HG03442 (cell line): ENCODE results near the gene BRSK2.
"Not testable (repeated sequence)": the region's sequence is repeated elsewhere in the genome, so short reads cannot be mapped to it uniquely, and the experiment has no call there.

Source experiments
- ATAC-seq: cut with Tn5 transposase; IDR thresholded peaks from one replicate; pipeline ENCODE4 v1.9.1; 2021; ENCODE audit warnings: mild to moderate bottlenecking, moderate library complexity; ENCODE audit not compliant: unreplicated experiment

The BRSK2 gene

DNA sequence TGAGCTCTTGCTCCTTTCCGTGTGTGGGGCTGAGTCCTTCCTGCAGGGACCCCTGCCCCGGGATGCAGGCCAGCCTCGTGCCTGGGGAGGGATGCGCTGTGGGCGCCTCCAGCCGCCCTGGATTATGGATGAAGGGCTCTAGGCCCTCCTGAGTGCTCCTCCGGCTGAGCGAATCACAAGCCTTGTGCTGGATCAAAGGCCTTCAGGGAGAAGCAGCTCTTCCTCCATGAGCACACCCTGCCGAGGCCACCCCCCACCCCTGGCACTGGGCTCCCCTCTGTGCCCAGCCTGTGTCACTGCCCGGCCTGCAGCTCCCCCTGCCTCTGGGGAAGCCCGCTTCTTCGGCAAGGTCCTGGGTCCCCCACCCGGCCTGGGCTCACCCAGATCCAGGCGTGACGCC is 43.8 kb downstream of the BRSK2 start:
- no peak for ATAC-seq

DNA sequence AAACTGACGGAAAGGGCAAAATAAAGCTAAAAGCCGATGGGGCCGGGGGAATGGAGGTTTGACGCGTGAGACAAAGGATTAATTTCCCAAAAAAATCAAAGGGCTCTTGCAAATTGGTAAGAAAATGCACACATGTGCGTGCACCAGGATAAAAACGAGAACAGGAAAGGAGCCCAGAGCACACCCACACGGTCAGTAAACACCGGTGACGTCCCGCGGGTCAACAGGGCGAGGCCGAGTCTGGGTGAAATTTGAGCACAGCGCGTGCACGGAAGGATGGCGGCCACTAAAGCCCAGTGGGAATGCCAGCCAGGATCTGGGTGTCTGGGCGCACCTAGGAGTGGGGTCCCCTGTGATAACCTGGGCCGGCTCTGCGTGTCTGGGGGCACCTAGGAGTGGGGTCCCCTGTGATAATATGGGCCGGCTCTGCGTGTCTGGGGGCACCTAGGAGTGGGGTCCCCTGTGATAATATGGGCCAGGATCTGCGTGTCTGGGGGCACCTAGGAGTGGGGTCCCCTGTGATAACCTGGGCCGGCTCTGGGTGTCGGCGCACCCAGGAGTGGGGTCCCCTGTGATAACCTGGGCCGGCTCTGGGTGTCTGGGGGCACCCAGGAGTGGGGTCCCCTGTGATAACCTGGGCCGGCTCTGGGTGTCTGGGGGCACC is 44.4 kb downstream of the BRSK2 start:
- ATAC-seq: no peak

DNA sequence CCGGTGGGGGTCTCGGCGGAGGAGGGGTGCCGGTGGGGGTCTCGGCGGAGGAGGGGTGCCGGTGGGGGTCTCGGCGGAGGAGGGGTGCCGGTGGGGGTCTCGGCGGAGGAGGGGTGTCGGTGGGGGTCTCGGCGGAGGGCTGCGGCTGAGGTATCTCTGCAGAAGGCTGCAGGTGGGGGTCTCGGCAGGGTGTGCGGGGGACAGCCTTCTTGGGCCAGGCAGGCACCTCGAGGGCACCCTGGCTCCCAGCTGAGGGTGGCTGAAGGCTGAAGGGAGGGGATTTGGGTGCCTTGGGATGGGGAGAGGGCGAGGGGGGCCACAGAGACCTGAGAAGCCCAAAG is 45.7 kb downstream of the BRSK2 start:
- ATAC-seq: not testable (repeated sequence)

DNA sequence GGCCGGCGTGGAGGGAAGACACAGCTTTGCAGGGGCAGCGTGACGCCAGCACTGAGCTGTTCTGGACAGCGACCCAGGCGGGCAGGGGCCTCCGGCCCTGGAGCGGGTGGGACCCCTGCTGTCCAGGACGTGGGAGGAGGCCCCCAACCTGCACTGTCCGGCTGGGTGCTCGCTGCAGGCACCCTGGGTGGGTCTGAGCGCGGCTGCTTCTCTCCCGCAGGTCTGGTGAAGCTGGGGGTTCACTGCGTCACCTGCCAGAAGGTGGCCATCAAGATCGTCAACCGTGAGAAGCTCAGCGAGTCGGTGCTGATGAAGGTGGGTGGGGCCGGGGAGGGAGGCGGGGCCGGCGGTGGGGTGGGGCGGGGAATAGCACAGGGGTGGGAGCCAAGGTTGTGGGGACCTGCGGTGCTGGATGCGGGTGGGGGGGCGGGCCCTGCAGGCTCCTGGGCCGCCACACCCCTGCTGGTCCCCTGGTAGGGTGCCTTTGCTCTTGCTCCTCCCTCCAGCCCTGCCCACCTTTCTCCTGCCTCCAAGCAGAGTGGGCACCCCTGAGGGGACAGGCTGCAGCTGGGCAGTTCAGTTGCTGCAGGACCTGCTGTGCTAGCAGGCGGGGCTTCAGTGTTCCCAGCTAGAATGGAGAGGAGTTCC is 46.2 kb downstream of the BRSK2 start:
- no peak for ATAC-seq

DNA sequence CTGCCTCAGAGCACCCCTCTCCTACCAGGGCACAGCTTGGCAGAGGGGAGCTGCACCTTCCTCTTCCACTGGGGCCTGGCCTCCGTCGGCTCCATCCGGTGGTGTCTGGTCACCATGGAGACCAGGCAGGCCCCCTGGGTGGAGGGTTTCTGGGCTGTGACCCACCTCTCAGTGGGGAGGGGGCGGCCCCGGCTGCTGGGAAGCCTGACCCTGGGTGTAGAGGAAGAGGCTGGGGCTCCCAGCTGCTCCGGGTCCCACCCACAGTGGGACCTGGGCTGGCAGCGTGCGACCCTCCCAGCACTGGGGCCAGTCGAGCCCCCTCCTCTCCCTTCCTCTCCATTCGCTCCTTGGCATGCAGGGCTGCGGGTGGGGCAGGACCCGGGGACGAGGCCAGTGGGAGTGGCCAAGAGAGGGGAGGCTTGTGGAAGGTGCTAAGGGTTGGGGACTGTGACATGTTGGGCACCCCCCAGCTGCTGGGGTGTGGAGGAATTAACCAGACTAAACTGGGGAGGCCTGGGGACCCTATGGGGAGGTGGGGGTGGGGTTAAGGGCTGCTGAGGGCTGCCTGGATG is 46.8 kb downstream of the BRSK2 start:
- ATAC-seq: no peak

DNA sequence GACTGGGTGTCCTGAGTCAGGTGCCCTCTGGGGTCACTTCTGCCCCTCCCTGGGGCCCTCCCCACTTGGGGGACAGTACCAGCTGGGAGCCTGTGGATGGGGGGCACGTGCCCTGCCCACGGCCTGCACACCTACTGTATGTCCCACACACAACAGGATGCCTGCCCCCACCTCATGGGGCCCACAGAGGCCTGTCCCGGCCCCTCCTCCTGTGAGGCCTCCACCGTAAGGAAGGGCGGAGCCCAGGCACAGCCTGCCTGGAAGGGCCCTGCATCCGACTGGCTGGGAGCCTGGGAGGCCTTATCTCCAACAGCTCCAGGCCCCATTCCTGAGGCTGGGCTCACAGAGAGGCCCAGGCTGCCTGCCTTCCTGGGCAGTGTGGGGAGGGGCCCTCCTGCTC is 47.8 kb downstream of the BRSK2 start:
- ATAC-seq: no peak

DNA sequence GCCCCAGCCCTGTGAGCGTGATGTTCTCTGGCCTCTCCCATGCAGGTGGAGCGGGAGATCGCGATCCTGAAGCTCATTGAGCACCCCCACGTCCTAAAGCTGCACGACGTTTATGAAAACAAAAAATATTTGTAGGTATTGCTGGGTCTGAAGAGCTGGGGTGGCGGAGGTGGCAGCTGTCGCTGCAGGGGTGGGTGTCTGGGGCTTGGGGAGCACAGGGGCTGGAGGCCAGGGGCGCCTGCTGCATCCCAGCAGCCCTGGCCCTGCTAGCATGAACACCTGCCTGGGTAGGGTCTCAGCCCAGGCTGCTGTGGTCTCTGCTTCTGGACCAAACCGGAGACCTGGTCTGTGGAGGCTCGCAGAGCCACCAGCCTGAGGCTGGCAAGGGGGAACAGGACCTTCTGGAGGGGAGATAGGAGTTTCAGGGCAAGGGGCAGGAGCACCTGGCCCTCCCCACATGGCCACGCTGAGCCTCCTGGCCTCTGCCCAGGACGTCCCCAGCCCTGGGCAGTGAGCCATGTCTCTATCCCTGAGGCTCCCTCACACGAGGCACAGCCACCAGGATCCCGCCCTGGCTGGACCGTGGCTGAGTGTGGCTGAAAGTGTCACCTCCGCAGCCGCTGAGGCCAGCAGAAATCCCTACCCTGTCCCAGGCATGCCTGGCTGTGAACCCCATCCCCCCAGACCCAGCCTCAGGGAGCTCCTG is 48.7 kb downstream of the BRSK2 start:
- no peak for ATAC-seq

DNA sequence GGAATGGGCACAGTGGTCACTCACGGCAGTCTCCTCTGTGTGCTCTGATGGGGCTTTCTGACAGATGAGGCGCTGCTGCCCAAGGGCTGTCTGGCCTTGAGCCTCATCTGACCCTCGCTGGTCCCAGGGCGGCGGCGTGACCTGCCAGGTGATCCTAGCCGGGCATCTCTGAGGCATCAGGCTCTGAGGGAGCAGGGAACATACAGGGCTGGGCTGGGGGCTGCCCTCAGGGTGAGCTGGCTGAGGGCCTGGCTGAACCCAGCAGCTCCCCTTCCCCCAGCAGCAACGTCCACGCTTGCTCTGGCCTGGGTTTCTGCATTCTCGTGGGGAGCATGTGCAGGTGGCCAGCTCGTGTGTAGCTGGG is 49.2 kb downstream of the BRSK2 start:
- no peak for ATAC-seq

DNA sequence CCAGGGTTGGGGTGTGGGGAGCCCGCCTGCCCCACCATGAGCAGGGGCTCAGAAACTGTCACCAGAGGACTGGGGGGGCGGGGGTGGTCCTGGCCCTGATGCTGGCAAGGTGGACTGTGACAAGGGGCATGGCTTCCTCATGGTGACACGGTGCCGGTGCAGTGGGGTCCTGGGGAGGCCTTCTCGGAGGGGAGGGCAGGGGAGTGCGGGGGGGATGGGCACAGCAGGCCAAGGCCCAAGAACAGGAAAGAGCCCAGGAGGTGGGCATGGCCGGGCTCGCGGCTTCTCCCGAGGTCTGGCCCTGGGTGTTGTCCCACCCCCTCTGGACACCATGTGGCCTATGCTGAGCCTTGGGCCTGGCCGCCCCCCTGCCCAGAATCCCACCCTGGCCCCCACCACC is 49.6 kb downstream of the BRSK2 start:
- ATAC-seq: no peak

DNA sequence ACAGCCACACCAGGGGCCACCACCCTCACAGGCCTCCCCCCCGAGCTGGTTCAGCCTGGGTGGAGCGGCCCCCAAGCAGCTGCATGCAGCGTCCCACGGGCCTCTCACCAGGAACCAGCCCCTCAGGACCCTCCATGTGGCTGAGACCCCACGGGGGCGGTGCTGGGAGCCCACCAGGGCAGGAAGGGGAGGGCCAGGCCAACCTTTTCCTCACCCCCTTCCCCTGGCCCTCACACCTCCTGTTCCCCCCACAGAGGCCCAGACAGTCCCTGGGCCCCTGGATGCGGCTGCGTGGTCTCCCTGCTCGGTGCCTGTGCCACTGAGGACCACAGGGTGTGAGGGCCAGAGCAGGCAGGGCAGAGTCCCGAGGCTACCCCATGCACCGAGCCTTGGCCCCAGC is 50.3 kb downstream of the BRSK2 start:
- ATAC-seq: no peak

DNA sequence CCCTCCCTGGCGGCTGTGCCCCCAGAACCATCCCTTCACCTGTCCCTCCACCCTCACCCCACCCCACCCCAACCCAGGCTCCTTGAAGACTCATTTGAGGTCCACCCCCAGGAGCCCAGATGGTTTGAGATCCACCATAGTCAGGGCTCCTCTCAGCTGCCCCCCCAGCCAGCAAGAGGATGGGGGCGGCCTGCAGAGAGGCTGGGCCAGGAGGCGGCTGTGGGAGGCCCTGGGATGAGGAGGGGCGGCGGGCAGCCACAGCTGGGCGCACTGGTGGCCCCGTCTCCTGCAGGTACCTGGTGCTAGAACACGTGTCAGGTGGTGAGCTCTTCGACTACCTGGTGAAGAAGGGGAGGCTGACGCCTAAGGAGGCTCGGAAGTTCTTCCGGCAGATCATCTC is 50.8 kb downstream of the BRSK2 start:
- no peak for ATAC-seq

DNA sequence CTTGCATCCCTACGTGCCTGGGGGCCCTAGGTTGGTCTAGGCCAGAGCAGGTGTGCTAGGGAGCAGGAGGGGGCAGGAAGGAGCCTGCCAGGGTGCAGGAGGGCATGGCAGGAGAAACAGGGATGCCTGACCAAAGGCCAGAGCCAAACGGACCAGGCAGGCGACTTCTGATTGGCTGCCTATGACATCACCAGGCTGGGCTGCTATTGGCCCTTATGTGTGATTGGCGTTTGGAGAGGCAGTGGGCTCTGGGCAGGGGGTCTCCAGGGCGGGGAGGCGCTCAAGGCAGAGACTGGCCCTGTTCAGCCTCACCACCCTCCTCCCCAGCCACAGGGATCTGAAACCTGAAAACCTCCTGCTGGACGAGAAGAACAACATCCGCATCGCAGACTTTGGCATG is 52.4 kb downstream of the BRSK2 start:
- no peak for ATAC-seq

DNA sequence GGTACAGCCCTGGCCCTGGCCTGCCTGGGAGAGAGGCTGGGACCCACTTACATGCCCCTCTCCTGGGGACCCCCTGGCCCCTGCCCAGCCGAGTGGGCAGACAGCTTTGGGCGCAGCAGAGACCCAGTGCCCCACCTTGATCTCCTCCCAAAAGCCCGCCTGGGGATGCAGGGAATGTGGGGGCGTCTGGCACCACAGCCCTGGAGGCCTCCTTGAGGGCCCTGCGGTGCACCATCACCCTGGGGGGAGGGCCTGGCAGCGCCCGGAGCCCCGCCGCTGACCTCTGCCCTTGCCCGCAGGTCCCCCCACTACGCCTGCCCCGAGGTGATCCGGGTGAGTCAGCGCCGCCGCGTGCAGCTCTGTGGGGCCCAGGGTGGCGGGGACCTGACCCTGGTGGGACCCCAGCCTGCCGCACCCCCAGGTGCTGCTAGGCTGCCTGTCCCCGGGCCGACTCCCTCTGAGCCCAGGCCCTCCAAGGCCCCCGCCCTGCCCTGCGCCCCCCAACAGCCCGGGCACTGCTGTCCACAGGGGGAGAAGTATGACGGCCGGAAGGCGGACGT is 53.2 kb downstream of the BRSK2 start:
- no peak for ATAC-seq

DNA sequence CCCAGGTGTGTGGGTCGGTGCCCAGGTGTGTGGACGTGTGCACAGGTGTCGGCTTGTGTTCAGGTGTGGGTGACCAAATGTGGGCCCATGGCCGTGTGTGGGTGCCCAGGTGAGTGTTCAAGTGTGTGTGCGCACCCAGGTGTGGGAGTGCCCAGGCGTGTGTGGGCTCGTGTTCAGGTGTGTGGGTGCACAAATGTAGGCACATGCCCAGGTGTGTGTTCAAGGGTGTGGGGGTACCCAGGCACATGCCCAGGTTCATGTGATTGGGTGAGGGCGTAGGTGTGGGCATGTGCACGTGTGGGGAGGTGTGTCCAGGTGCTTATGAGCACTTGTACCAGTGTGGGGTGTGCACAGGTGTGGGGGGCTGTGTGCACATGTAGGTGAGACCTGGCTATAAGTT is 54.0 kb downstream of the BRSK2 start:
- ATAC-seq: no peak

DNA sequence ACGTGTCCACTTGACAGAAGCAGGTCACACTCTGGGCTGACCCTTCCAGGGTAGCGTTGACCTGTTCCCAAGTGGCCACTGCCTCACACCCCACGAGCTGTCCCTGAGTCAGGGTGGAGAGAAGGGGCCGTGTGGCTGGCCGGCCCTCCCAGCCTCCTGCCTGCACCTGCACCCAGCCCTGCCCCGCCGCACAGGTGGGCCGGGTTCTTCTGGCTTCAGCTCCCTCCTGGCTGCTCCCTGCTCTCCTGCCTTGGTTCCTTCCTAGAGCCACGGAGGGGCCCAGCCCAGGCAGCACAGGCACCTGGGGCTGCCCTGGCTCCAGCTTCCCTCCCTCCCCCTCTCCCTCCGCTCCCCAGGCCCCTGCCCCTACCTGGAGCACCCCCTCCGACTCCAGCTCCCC is 54.6 kb downstream of the BRSK2 start:
- no peak for ATAC-seq

DNA sequence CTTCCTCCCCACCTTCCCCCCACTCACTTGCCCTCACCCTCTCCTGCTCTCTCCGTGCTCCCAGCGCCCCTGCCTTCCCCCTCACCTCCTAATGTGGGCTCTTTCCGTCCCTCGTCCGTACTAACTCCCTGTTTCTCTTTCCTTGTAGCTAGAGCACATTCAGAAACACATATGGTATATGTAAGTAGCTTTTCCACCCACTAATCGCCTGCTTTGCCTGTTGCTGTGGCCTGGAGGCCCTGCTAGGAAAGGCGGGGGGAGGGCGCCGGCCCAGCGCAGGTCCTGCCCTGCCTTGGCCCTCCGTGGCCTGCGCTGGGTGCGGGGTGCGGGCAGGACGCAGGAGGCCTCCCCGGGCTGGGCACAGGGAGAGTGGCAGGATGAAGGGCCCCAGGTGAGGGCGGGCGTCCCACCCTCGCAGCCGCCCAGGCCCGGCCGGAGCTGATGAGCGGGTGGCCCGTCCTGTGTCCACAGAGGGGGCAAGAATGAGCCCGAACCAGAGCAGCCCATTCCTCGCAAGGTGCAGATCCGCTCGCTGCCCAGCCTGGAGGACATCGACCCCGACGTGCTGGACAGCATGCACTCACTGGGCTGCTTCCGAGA is 55.2 kb downstream of the BRSK2 start:
- ATAC-seq: no peak

DNA sequence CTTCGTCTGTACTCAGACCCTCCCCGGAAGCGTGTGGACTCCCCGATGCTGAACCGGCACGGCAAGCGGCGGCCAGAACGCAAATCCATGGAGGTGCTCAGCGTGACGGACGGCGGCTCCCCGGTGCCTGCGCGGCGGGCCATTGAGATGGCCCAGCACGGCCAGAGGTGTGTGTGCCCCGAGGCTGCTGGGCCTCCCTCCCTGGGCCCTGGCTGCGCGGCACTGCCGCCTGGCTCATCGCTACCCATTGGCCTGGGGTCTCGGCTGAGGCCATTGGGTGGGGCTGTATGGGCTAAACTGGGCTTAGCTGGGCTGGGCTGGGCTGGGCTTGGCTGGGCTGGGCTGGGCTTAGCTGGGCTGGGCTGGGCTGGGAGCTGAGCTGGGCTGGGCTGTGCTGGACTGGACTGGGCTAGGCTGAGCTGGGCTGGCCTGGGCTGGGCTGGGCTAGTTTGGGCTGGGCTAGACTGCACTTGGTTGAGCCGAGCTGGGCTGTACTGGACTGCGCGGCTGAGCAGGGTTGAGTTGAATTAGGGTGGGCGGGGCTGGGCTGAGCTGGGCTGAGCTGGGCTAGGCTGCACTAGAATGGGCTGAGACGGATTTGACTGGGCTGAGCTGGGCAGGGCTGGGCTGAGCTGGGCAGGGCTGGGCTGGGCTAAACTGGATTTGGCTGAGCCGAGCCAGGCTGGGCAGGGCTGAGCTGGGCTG is 56.2 kb downstream of the BRSK2 start:
- ATAC-seq: no peak

DNA sequence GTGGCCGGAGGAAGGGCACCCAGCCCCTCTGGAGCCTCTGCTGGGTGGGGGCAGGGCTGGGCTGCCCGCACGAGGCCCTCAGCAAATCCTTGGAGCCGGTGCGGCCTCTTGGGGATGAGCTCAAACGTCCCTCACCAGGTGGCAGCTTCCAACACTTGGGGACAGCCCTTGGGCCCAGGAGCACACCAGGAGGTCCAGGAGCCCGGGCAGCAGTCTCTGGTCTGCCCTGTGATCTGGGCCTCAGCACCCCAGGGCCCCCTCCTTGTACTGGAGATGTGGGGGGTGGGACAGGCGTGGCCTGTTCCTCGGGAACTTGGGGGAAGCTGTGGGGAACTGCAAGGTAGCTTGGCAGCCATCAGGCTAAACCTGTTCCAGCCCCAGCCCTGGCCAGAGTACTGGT is 56.9 kb downstream of the BRSK2 start:
- ATAC-seq: no peak

DNA sequence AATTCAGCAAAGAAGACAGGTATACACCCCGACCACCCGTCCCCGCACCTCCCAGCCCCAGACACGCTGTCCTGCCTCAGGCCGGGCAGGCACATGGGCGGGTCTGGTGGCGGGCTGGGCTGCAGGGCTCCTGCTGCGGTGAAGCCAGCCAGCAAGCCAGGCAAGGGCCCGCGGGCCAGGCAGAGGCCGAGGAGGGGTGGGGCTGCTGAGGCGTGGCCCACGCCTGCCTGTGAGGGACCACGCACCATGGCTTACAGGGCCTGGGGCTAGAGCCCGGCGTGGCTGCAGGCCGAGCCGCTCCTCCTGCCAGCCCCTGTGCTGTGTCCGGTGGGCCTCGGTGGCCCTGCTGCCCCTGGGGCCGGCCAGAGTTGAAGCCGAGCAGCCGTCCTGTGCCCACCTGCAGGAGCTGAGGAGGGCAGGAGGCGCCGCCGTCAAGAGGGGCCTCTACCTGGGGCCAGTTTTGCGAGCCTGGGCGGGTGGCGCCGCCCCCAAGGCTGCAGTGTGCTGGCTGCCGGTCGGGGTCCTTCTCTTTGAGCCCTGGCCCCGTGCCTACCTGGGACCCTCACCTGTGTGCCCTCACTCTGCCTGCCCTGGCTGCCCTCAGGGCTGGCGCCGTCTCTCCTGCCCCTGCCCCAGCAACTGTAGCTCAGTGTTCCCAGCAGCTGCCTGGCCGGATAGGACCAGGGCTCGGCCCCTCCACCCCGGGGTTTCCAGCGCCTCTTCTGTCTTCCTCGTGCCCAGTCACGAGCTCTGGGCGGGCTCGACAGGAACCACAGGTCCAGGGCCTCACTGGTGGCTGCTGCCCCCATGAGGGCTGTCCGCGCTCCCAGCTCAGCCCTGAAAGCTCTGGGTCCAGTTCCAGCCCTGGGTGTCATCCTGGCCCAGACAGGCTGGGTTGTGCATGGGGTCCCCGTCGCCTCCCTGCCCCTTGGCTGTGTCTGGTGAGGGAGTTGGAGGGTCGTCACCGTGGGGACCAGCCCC is 58.4 kb downstream of the BRSK2 start:
- no peak for ATAC-seq

DNA sequence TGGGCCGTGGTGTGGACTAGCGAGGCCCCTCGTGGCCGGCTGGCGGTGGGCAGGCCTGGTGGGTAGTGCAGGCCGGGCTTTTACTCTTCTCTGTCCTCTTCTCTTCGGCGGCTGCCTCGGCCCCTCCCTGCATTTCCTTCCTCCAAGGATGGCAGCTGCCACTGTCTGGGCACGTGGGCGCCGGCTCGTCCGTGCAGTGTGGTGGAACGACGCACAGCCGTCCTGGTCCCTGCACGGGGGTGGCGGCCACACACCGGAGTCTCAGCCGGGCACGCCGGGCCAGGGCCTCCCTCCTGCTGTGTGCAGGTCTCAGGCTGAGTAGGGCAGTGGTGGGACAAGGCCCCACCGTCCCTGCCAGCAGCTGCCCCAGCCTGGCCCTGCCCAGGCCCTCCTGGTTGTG is 59.1 kb downstream of the BRSK2 start:
- ATAC-seq: no peak
